H9 (cell line): ENCODE data around the gene VTA1. TPM values are rescaled to one million over a fixed set of nuclear protein-coding genes. Genes with fewer than 3 reads are reported as not detected.
"Not testable (repeated sequence)": the region's sequence is repeated elsewhere in the genome, so short reads cannot be mapped to it uniquely, and the experiment has no call there.

ENCODE experiments used
- DNase-seq: peaks from one replicate; pipeline ENCODE4 v3.0.0-alpha.2; 2017
- H2AFZ ChIP-seq: one replicate; pipeline ENCODE4 v1.6.1; 2013; ENCODE audit warnings: mild to moderate bottlenecking, low read length, control low read depth, moderate library complexity
- H2AK5ac ChIP-seq: 2 replicates; pipeline ENCODE4 v1.6.1; 2013; ENCODE audit warnings: low read length, control low read depth, mixed read lengths; ENCODE audit not compliant: insufficient read length
- H2BK120ac ChIP-seq: one replicate; pipeline ENCODE4 v1.6.1; 2013; ENCODE audit warnings: low read depth, mild to moderate bottlenecking, low read length, control low read depth, inconsistent platforms; ENCODE audit not compliant: poor library complexity, severe bottlenecking
- H2BK12ac ChIP-seq: 2 replicates; pipeline ENCODE4 v1.6.1; 2013; ENCODE audit warnings: low read length, control low read depth, mixed read lengths, low read depth; ENCODE audit not compliant: insufficient read length
- H2BK15ac ChIP-seq: 2 replicates; pipeline ENCODE4 v1.6.1; 2013; ENCODE audit warnings: low read depth, low read length, control low read depth
- H2BK20ac ChIP-seq: one replicate; pipeline ENCODE4 v1.6.1; 2013; ENCODE audit warnings: low read depth, mild to moderate bottlenecking, low read length, control low read depth, inconsistent platforms; ENCODE audit not compliant: poor library complexity, severe bottlenecking
- H2BK5ac ChIP-seq: 2 replicates; pipeline ENCODE4 v1.6.1; 2013; ENCODE audit warnings: low read length, control low read depth, mixed read lengths; ENCODE audit not compliant: insufficient read length
- H3K14ac ChIP-seq: 2 replicates; pipeline ENCODE4 v1.6.1; 2013; ENCODE audit warnings: low read length, control low read depth; ENCODE audit not compliant: insufficient read depth
- H3K18ac ChIP-seq: 2 replicates; pipeline ENCODE4 v1.6.1; 2013; ENCODE audit warnings: low read depth, mild to moderate bottlenecking, mixed read lengths, low read length, control low read depth; ENCODE audit not compliant: insufficient read length
- H3K23ac ChIP-seq: 2 replicates; pipeline ENCODE4 v1.6.1; 2013; ENCODE audit warnings: low read length, control low read depth, mixed read lengths, low read depth; ENCODE audit not compliant: insufficient read length
- H3K23me2 ChIP-seq: 2 replicates; pipeline ENCODE4 v1.6.1; 2013; ENCODE audit warnings: low read depth, mild to moderate bottlenecking, mixed read lengths, low read length, control low read depth; ENCODE audit not compliant: insufficient read length, poor library complexity, severe bottlenecking
- H3K27ac ChIP-seq: 2 replicates; pipeline ENCODE4 v1.5.1; 2013; ENCODE audit warnings: low read length, control low read depth, mixed read lengths, low read depth; ENCODE audit not compliant: insufficient read length
- H3K27me3 ChIP-seq: 2 replicates; pipeline ENCODE4 v1.6.1; 2013; ENCODE audit warnings: low read length, control low read depth, inconsistent platforms; ENCODE audit not compliant: insufficient read depth
- H3K4ac ChIP-seq: 2 replicates; pipeline ENCODE4 v1.6.1; 2013; ENCODE audit warnings: low read depth, mild to moderate bottlenecking, control low read depth, inconsistent platforms, low read length, moderate library complexity
- H3K4me1 ChIP-seq: 2 replicates; pipeline ENCODE4 v1.6.1; 2013; ENCODE audit warnings: low read length, control low read depth, inconsistent platforms; ENCODE audit not compliant: insufficient read depth
- H3K4me2 ChIP-seq: 2 replicates; pipeline ENCODE4 v1.6.1; 2013; ENCODE audit warnings: low read length, control low read depth, mixed read lengths; ENCODE audit not compliant: insufficient read length, insufficient read depth
- H3K56ac ChIP-seq: 2 replicates; pipeline ENCODE4 v1.6.1; 2013; ENCODE audit warnings: low read depth, mild to moderate bottlenecking, mixed read lengths, low read length, control low read depth; ENCODE audit not compliant: insufficient read length
- H3K79me1 ChIP-seq: 2 replicates; pipeline ENCODE4 v1.6.1; 2013; ENCODE audit warnings: low read depth, mild to moderate bottlenecking, moderate library complexity, low read length, control low read depth, inconsistent platforms; ENCODE audit not compliant: insufficient read depth, poor library complexity, severe bottlenecking
- H3K79me2 ChIP-seq: 2 replicates; pipeline ENCODE4 v1.6.1; 2013; ENCODE audit warnings: low read length, control low read depth, inconsistent platforms; ENCODE audit not compliant: insufficient read depth
- H3K9ac ChIP-seq: 2 replicates; pipeline ENCODE4 v1.6.1; 2013; ENCODE audit warnings: low read length, control low read depth, mixed read lengths; ENCODE audit not compliant: insufficient read length; ENCODE audit errors: extremely low read depth
- H3K9me3 ChIP-seq: one replicate; pipeline ENCODE4 v1.6.1; 2013; ENCODE audit warnings: low read depth, low read length, inconsistent platforms; ENCODE audit not compliant: control insufficient read depth
- H3T11ph ChIP-seq: one replicate; pipeline ENCODE4 v1.6.1; 2013; ENCODE audit warnings: mild to moderate bottlenecking, low read length, control low read depth, inconsistent platforms
- H4K20me1 ChIP-seq: one replicate; pipeline ENCODE4 v1.6.1; 2013; ENCODE audit not compliant: control insufficient read depth, insufficient read length, insufficient read depth
- H4K5ac ChIP-seq: 2 replicates; pipeline ENCODE4 v1.6.1; 2013; ENCODE audit warnings: low read depth, mild to moderate bottlenecking, mixed read lengths, low read length, control low read depth; ENCODE audit not compliant: insufficient read length
- H4K8ac ChIP-seq: replicated peaks from 2 replicates; pipeline ENCODE4 v1.6.1; 2013; ENCODE audit warnings: low read length, control low read depth, mixed read lengths, low read depth; ENCODE audit not compliant: insufficient read length
- H4K91ac ChIP-seq: 2 replicates; pipeline ENCODE4 v1.6.1; 2013; ENCODE audit warnings: low read depth, mild to moderate bottlenecking, moderate library complexity, mixed read lengths, low read length, control low read depth; ENCODE audit not compliant: insufficient read length
- H3K27ac Mint-ChIP-seq, 3 experiments: 2 replicates in 2 of 3; 3 replicates in 1 of 3; pipeline ENCODE4 v1.8.0; 2020 to 2021; ENCODE audit warnings: mixed read lengths in 3 of 3, mild to moderate bottlenecking in 1 of 3, moderate library complexity in 1 of 3
- H3K27me3 Mint-ChIP-seq: 2 replicates; pipeline ENCODE4 v1.8.0; 2021; ENCODE audit warnings: low read depth, mild to moderate bottlenecking, moderate library complexity, mixed read lengths
- H3K36me3 Mint-ChIP-seq, 3 experiments: 2 replicates in 2 of 3; 3 replicates in 1 of 3; pipeline ENCODE4 v1.8.0; 2020 to 2021; ENCODE audit warnings: low read depth in 3 of 3, mixed read lengths in 3 of 3; ENCODE audit not compliant: insufficient read depth in 1 of 3
- H3K4me1 Mint-ChIP-seq, 2 experiments: 2 replicates each; pipeline ENCODE4 v1.8.0; 2020; ENCODE audit warnings: mixed read lengths in 2 of 2
- H3K4me3 Mint-ChIP-seq, 2 experiments: 2 replicates in 1 of 2; 3 replicates in 1 of 2; pipeline ENCODE4 v1.8.0; 2020 to 2021; ENCODE audit warnings: mild to moderate bottlenecking in 2 of 2, mixed read lengths in 2 of 2, moderate library complexity in 1 of 2
- H3K9me3 Mint-ChIP-seq, 2 experiments: 2 replicates in 1 of 2; 3 replicates in 1 of 2; pipeline ENCODE4 v1.8.0; 2020; ENCODE audit warnings: mild to moderate bottlenecking in 2 of 2, mixed read lengths in 2 of 2, moderate library complexity in 1 of 2
- WGBS: extraction: QIAGEN DNeasy Blood & Tissue Kit; methylation state at CpG from one replicate; pipeline ENCODE4 v1.1.7; 2013; ENCODE audit warnings: missing lambda C conversion rate, low lambda C conversion rate, mixed read lengths; ENCODE audit not compliant: insufficient read length; ENCODE audit errors: extremely low coverage; 5-methylcytosine and 5-hydroxymethylcytosine counted together
- total RNA-seq: library from RNA; stranded (reverse); gene quantifications from 2 replicates; pipeline ENCODE4 v1.2.1, GENCODE V29; 2021
- TF ChIP-seq, protein P1 (sequence below): fragments of 200-600 bp; sonication (generic); conservative IDR thresholded peaks from 3 replicates; pipeline ENCODE4 v1.8.0; 2021; ENCODE audit warnings: antibody characterized with exemption, mild to moderate bottlenecking

VTA1 gene
- total RNA-seq, 1 experiment from 2014 or later: 63.1 TPM

DNA sequence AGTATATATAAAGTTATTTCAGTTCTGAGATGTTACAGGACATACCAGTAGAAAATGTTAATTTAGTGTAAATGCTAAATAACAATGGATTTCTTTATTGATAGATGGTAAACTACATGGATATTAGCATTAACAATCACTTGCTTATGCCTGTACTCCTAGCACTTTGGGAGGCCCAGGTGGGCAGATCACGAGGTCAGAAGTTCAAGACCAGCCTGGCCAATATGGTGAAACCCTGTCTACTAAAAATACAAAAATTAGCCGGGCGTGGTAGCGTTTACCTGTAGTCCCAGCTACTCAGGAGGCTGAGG lies 9.7 kb downstream of the VTA1 start:
- H3K4me1 Mint-ChIP-seq: peaks cover 22 to 34% of the 10 kb centered on the region in 2 experiments
- H3K9me3 ChIP-seq, H4K20me1 ChIP-seq, H3K79me1 ChIP-seq, H2BK15ac ChIP-seq, H3K9ac ChIP-seq, H3K4me3 Mint-ChIP-seq, H3K23me2 ChIP-seq, H3K36me3 Mint-ChIP-seq, H2BK120ac ChIP-seq, H2BK20ac ChIP-seq, H3K56ac ChIP-seq, H3T11ph ChIP-seq, H2BK12ac ChIP-seq, H2BK5ac ChIP-seq, H3K18ac ChIP-seq, DNase-seq, H2AFZ ChIP-seq, H3K27me3 Mint-ChIP-seq, H3K23ac ChIP-seq, H3K4me1 ChIP-seq, H4K8ac ChIP-seq, H3K27me3 ChIP-seq, H3K27ac Mint-ChIP-seq, H3K4ac ChIP-seq, H3K14ac ChIP-seq, H3K9me3 Mint-ChIP-seq, H2AK5ac ChIP-seq, H4K5ac ChIP-seq, H3K27ac ChIP-seq, H3K4me2 ChIP-seq, H4K91ac ChIP-seq: not testable (repeated sequence)
- no CpG with 5 or more reads among the region's 4 CpGs for WGBS
- H3K79me2 ChIP-seq: peaks cover 13% of the 10 kb centered on the region; the same call in 1 of the 2 replicates
- TF ChIP-seq, protein P1, sequence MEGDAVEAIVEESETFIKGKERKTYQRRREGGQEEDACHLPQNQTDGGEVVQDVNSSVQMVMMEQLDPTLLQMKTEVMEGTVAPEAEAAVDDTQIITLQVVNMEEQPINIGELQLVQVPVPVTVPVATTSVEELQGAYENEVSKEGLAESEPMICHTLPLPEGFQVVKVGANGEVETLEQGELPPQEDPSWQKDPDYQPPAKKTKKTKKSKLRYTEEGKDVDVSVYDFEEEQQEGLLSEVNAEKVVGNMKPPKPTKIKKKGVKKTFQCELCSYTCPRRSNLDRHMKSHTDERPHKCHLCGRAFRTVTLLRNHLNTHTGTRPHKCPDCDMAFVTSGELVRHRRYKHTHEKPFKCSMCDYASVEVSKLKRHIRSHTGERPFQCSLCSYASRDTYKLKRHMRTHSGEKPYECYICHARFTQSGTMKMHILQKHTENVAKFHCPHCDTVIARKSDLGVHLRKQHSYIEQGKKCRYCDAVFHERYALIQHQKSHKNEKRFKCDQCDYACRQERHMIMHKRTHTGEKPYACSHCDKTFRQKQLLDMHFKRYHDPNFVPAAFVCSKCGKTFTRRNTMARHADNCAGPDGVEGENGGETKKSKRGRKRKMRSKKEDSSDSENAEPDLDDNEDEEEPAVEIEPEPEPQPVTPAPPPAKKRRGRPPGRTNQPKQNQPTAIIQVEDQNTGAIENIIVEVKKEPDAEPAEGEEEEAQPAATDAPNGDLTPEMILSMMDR: 0 out of 3 replicates have a peak, but pooled peaks have one; percentile 2
